Fibroblast of mammary gland (primary cell): Measurements from ENCODE around the gene CHERP.

Experiments
- DNase-seq: peaks from one replicate; pipeline ENCODE4 v3.0.0-alpha.2; 2010; ENCODE audit warnings: low read depth
- H3K4me3 ChIP-seq: 2 replicates; pipeline ENCODE4 v1.5.1; 2011; ENCODE audit warnings: low read depth, mild to moderate bottlenecking, low read length, moderate library complexity; ENCODE audit not compliant: control insufficient read depth
- TF ChIP-seq, protein P1 (sequence below): conservative IDR thresholded peaks from 2 replicates; pipeline ENCODE4 v1.5.1; 2011; ENCODE audit warnings: low read depth, low read length, inconsistent platforms; ENCODE audit not compliant: control insufficient read depth, insufficient read depth

CHERP gene

DNA sequence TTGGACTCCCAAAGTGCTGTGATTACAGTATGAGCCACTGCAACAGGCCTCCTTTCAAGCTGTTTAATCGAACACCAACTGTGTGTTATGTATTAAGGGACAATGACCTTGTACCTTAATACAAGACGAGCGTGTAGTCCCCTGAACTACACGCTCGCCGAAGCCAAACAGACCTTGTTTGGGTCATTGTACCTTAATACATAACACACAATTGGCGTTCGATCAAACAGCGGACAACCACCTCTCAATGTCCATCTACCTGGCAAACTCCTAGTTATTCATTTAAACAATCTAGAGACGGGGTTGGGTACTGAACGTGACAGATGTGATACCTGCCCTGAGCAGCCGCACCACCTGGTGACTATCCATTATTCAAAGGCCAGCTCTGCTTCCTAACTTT, 1.3 kb downstream of the CHERP start:
- peak overlapping the region; percentile 93 for H3K4me3 ChIP-seq
- TF ChIP-seq, protein P1, sequence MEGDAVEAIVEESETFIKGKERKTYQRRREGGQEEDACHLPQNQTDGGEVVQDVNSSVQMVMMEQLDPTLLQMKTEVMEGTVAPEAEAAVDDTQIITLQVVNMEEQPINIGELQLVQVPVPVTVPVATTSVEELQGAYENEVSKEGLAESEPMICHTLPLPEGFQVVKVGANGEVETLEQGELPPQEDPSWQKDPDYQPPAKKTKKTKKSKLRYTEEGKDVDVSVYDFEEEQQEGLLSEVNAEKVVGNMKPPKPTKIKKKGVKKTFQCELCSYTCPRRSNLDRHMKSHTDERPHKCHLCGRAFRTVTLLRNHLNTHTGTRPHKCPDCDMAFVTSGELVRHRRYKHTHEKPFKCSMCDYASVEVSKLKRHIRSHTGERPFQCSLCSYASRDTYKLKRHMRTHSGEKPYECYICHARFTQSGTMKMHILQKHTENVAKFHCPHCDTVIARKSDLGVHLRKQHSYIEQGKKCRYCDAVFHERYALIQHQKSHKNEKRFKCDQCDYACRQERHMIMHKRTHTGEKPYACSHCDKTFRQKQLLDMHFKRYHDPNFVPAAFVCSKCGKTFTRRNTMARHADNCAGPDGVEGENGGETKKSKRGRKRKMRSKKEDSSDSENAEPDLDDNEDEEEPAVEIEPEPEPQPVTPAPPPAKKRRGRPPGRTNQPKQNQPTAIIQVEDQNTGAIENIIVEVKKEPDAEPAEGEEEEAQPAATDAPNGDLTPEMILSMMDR = no peak
- no peak for DNase-seq

DNA sequence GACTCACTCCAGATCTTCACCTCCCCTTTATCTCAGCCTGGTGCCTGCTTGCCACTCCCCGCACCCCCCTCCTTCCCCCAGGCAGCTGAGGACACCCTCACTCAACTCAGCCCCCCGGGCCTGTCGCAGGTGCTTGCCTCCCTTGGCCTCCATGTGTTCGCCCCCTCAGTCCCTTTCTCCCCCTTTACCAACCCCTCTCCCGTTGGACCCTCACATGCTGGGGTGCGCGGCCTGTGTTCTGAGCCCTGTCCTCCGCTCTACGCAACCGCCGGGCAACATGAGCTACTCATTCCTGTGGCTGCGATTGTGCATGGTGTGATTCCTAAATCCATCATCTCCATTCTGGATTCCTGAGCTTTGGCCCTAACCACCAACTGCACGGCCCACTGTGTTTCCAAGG, 5.1 kb downstream of the CHERP start:
- TF ChIP-seq, protein P1 = no peak
- H3K4me3 ChIP-seq = no peak overlapping the region
- DNase-seq = no peak

- TF ChIP-seq, protein P1 = no peak
- no peak for DNase-seq
- no peak overlapping the region for H3K4me3 ChIP-seq
Observed at GRCh38 chr19:16536130-16536529, 6.1 kb downstream of the CHERP start.

DNA sequence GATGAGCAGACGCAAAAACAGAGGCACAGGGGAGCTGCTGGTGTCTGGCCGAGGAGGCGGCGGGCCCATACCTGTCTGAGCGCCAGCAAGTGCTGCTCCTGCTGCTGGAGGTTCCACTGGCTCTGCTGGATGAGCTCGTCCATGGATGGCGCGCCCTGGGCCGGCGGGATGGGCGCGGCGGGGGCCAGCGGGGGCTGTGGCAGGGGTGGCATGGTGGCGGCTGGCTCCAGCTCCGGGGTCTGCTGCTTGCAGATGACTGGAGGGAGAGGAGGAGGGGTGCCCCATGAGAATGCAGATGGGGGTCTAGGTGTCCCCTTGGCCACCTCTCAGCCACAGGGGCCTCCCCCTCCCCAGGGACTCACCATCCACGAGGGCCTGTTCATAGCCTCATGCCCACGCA, 6.9 kb downstream of the CHERP start:
- H3K4me3 ChIP-seq = no peak overlapping the region
- TF ChIP-seq, protein P1 = no peak
- DNase-seq = no peak

- DNase-seq = no peak
- TF ChIP-seq, protein P1 = no peak
- H3K4me3 ChIP-seq = no peak overlapping the region
Observed at GRCh38 chr19:16532440-16533234, 9.6 kb downstream of the CHERP start.

DNA sequence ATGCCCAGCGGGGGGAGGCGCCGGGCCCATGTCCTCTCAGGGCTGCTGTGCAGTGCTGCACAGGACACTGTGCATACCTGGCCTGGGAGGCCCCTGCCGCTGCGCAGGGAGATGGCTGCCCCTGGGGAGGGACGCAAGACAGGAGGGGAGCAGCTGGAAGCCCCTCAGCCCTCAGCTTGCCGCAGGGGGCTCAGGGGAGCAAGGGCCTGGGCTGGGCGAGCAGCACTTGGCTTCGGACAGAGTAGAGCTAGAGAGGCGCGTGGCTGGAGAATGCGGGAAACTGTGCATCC, 10.9 kb downstream of the CHERP start:
- no peak overlapping the region for H3K4me3 ChIP-seq
- no peak for DNase-seq
- TF ChIP-seq, protein P1 = no peak

DNA sequence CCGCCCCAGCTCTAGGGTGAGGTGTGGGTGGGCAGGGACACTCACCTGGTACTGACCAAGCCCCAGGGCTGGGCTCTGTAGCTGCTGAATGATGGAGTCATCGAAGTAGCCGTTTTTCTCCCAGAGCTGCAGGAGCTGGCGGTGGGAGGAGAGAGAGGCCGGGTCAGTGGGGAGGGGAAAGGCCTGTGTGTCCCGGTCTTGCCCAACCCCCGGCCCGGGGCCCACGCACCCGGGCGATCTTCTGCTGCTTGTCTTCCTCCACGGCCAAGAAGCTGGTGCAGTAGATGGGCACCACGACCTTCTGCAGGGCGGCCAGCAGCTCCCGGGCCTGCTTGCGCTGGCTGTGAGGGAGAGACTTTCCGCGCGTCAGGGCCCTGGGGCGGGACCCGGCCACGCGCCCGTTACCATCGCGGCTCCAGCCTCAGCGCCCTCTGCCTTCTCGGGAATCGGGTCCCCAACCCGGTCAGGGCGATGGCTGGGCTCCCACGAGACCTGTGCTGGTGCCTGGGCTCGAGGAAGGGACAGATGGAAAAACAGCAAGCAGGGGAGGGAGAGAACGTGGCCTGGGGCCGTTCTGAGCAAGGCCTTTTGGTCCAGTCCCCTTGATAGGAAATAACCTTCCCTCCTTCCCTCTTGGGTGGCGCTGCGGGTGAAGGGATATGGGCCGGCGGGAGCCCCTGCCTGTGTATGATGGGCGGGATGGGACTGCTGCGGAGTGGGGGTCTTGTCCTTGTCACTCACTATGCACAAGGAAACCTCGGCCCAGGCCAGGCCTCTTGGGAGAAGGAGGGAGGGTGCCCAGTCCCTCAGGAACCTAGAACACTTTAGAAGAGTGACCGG, 11.5 kb downstream of the CHERP start:
- TF ChIP-seq, protein P1 = no peak
- DNase-seq = no peak
- H3K4me3 ChIP-seq = no peak overlapping the region
